IMR-90 (cell line): ENCODE data around the gene PKN3. TPM values are rescaled to one million over a fixed set of nuclear protein-coding genes. Genes with fewer than 3 reads are reported as not detected.

ENCODE experiments used
- ATAC-seq: fragments of 200-7000 bp; cut with Tn5 transposase; 2 replicates; pipeline ENCODE4 v1.9.1; 2020; ENCODE audit warnings: low read depth, mild to moderate bottlenecking, moderate library complexity
- BruUV-seq: library from RNA; stranded (reverse); fragments of 400-500 nt; replicated peaks from 2 replicates; lab custom pipeline; 2021; lab: Mats Ljungman, UMichigan
- CTCF ChIA-PET: fragments of 300-600 bp; formaldehyde crosslinking; extraction: SDS; loops from one replicate; lab custom pipeline; 2021; ENCODE audit warnings: antibody characterized with exemption; lab: Yijun Ruan, JAX
- POLR2A ChIA-PET: fragments of 300-600 bp; sonication (Branson Sonifier 250); formaldehyde crosslinking; loops from one replicate; lab custom pipeline; 2022; ENCODE audit warnings: antibody characterized with exemption; ENCODE audit not compliant: unreplicated experiment; lab: Charles Lee
- DNase-seq: peaks from one replicate; pipeline ENCODE4 v3.0.0; 2013
- H2AFZ ChIP-seq: replicated peaks from 2 replicates; pipeline ENCODE3; 2013; ENCODE audit warnings: low read length, mild to moderate bottlenecking; ENCODE audit not compliant: poor library complexity
- H2AK5ac ChIP-seq: 2 replicates; pipeline ENCODE4 v1.6.1; 2013; ENCODE audit warnings: low read depth, low read length, inconsistent platforms
- H2AK9ac ChIP-seq: replicated peaks from 2 replicates; pipeline ENCODE3; 2013; ENCODE audit warnings: mild to moderate bottlenecking, low read depth, low read length, moderate library complexity; ENCODE audit not compliant: poor library complexity
- H2BK120ac ChIP-seq: 2 replicates; pipeline ENCODE4 v1.6.1; 2013; ENCODE audit warnings: low read depth, low read length, inconsistent platforms
- H2BK15ac ChIP-seq: 3 replicates; pipeline ENCODE4 v1.6.1; 2013; ENCODE audit warnings: low read depth, low read length, inconsistent platforms
- H2BK20ac ChIP-seq: 2 replicates; pipeline ENCODE4 v1.6.1; 2013; ENCODE audit warnings: low read depth, mild to moderate bottlenecking, inconsistent platforms, low read length, moderate library complexity
- H2BK5ac ChIP-seq: 2 replicates; pipeline ENCODE4 v1.6.1; 2013; ENCODE audit warnings: mild to moderate bottlenecking, low read depth, low read length, inconsistent platforms; ENCODE audit not compliant: poor library complexity, severe bottlenecking
- H3K14ac ChIP-seq: replicated peaks from 2 replicates; pipeline ENCODE4 v1.6.1; 2013; ENCODE audit warnings: low read depth, low read length, inconsistent platforms
- H3K18ac ChIP-seq: 2 replicates; pipeline ENCODE4 v1.6.1; 2013; ENCODE audit warnings: low read depth, low read length, control low read depth
- H3K23ac ChIP-seq: 2 replicates; pipeline ENCODE4 v1.6.1; 2013; ENCODE audit warnings: low read depth, low read length, inconsistent platforms
- H3K27ac ChIP-seq: 2 replicates; pipeline ENCODE4 v1.5.1; 2013; ENCODE audit warnings: mild to moderate bottlenecking, control low read depth, low read length; ENCODE audit not compliant: insufficient read depth
- H3K27me3 ChIP-seq: 2 replicates; pipeline ENCODE4 v1.6.1; 2013; ENCODE audit warnings: low read length; ENCODE audit not compliant: control insufficient read depth, insufficient read depth
- H3K36me3 ChIP-seq: 2 replicates; pipeline ENCODE4 v1.6.1; 2013; ENCODE audit warnings: low read length, mixed read lengths; ENCODE audit not compliant: control insufficient read depth, insufficient read depth
- H3K4ac ChIP-seq: 2 replicates; pipeline ENCODE4 v1.6.1; 2013; ENCODE audit warnings: low read depth, low read length, inconsistent platforms
- H3K4me1 ChIP-seq: 2 replicates; pipeline ENCODE4 v1.6.1; 2013; ENCODE audit warnings: low read length, mixed read lengths; ENCODE audit not compliant: control insufficient read depth, insufficient read depth
- H3K4me2 ChIP-seq: 2 replicates; pipeline ENCODE4 v1.6.1; 2013; ENCODE audit warnings: low read depth, mild to moderate bottlenecking, control low read depth, low read length, moderate library complexity
- H3K4me3 ChIP-seq: 2 replicates; pipeline ENCODE4 v1.5.1; 2013; ENCODE audit warnings: low read depth, mild to moderate bottlenecking, control low read depth, low read length, moderate library complexity; ENCODE audit not compliant: insufficient read depth
- H3K56ac ChIP-seq: 2 replicates; pipeline ENCODE4 v1.6.1; 2013; ENCODE audit warnings: low read length, inconsistent platforms; ENCODE audit not compliant: insufficient read depth; ENCODE audit errors: extremely low read depth
- H3K79me1 ChIP-seq, 2 experiments: 2 replicates each; pipeline ENCODE4 v1.6.1; 2013; ENCODE audit warnings: low read length in 2 of 2, inconsistent platforms in 1 of 2, low read depth in 1 of 2
- H3K9ac ChIP-seq: 2 replicates; pipeline ENCODE4 v1.6.1; 2013; ENCODE audit warnings: low read depth, low read length, control low read depth
- H3K9me1 ChIP-seq: 2 replicates; pipeline ENCODE4 v1.6.1; 2013; ENCODE audit warnings: low read length, inconsistent platforms; ENCODE audit not compliant: insufficient read depth
- H3K9me3 ChIP-seq: 2 replicates; pipeline ENCODE4 v1.6.1; 2013; ENCODE audit warnings: low read length; ENCODE audit not compliant: control insufficient read depth, insufficient read depth
- H4K20me1 ChIP-seq: 2 replicates; pipeline ENCODE4 v1.6.1; 2013; ENCODE audit warnings: low read length, inconsistent platforms; ENCODE audit not compliant: insufficient read depth
- H4K5ac ChIP-seq: 2 replicates; pipeline ENCODE4 v1.6.1; 2013; ENCODE audit warnings: mild to moderate bottlenecking, low read depth, low read length, control low read depth
- H4K8ac ChIP-seq, 2 experiments: 2 replicates each; pipeline ENCODE4 v1.6.1; 2013; ENCODE audit warnings: low read depth in 2 of 2, low read length in 2 of 2, control low read depth in 1 of 2, inconsistent platforms in 1 of 2
- H4K91ac ChIP-seq: 2 replicates; pipeline ENCODE4 v1.6.1; 2013; ENCODE audit warnings: low read depth, low read length, inconsistent platforms; ENCODE audit not compliant: insufficient read depth
- BHLHE40 ChIP-seq: fragments of 150-350 bp; IDR thresholded peaks from 2 replicates; pipeline ENCODE4 v1.6.1; 2016; ENCODE audit warnings: mild to moderate bottlenecking, low read depth, low read length
- CEBPB ChIP-seq: IDR thresholded peaks from 2 replicates; pipeline ENCODE4 v1.6.1; 2012; ENCODE audit warnings: low read depth, low read length, improper control_type of control experiment
- CHD1 ChIP-seq: IDR thresholded peaks from 2 replicates; pipeline ENCODE4 v1.6.1; 2012; ENCODE audit warnings: low read depth, low read length, improper control_type of control experiment
- FOS ChIP-seq: fragments of 150-350 bp; IDR thresholded peaks from 2 replicates; pipeline ENCODE4 v1.6.1; 2016; ENCODE audit warnings: low read depth, low read length
- MAFK ChIP-seq: IDR thresholded peaks from 2 replicates; pipeline ENCODE4 v1.6.1; 2012; ENCODE audit warnings: low read depth, low read length, improper control_type of control experiment
- MAZ ChIP-seq: IDR thresholded peaks from 2 replicates; pipeline ENCODE4 v1.6.1; 2012; ENCODE audit warnings: low read depth, mild to moderate bottlenecking, low read length, improper control_type of control experiment, moderate library complexity, borderline replicate concordance
- MXI1 ChIP-seq: IDR thresholded peaks from 2 replicates; pipeline ENCODE4 v1.6.1; 2012; ENCODE audit warnings: low read depth, mild to moderate bottlenecking, low read length, moderate library complexity, borderline replicate concordance
- NFE2L2 ChIP-seq: fragments of 150-350 bp; IDR thresholded peaks from 2 replicates; pipeline ENCODE4 v1.6.1; 2016; ENCODE audit warnings: low read depth, mild to moderate bottlenecking, low read length
- POLR2A ChIP-seq: IDR thresholded peaks from 2 replicates; pipeline ENCODE4 v1.6.1; 2012; ENCODE audit warnings: mild to moderate bottlenecking, low read depth, low read length
- RAD21 ChIP-seq: IDR thresholded peaks from 2 replicates; pipeline ENCODE4 v1.6.1; 2012; ENCODE audit warnings: low read length, improper control_type of control experiment
- RCOR1 ChIP-seq: IDR thresholded peaks from 2 replicates; pipeline ENCODE4 v1.6.1; 2012; ENCODE audit warnings: mild to moderate bottlenecking, low read length, improper control_type of control experiment; ENCODE audit not compliant: insufficient replicate concordance
- RFX5 ChIP-seq: IDR thresholded peaks from 2 replicates; pipeline ENCODE4 v1.8.0; 2012; ENCODE audit warnings: low read depth, mild to moderate bottlenecking, low read length, moderate library complexity
- SMC3 ChIP-seq: fragments of 150-350 bp; IDR thresholded peaks from 2 replicates; pipeline ENCODE4 v1.6.1; 2016; ENCODE audit warnings: low read depth, mild to moderate bottlenecking, antibody characterized with exemption, low read length, moderate library complexity
- WGBS, 2 experiments: methylation state at CpG; one replicate each; pipeline versions ENCODE4 v1.1.5 to v1.1.7; 2013; ENCODE audit warnings: missing lambda C conversion rate in 2 of 2; ENCODE audit not compliant: insufficient read length in 1 of 2; ENCODE audit errors: extremely low coverage in 2 of 2; 5-methylcytosine and 5-hydroxymethylcytosine counted together
- dilution Hi-C: fragments of 300-500 bp; cut with HindIII; formaldehyde crosslinking; loops from one replicate; pipeline ENCODE4 v1.14.3; 2018; ENCODE audit warnings: low sequenced_read_pairs; ENCODE audit not compliant: unreplicated experiment
- in situ Hi-C: fragments of 300-500 bp; cut with MboI; formaldehyde crosslinking; loops from 3 replicates; pipeline ENCODE4 v1.14.3; 2019; ENCODE audit warnings: low sequenced_read_pairs, inconsistent platforms, mixed read lengths
- intact Hi-C: fragments of 100-400 bp; cut with micrococcal nuclease; formaldehyde crosslinking; loops from 2 replicates; pipeline ENCODE4 v1.10.0; 2022
- polyA plus RNA-seq, 3 experiments: library from polyadenylated mRNA; depleted of rRNA; stranded (reverse); fragments of >200 nt; gene quantifications; 2 replicates each; pipeline ENCODE4 v1.2.3, GENCODE V29; 2012; ENCODE audit warnings: low replicate concordance in 1 of 3
- total RNA-seq: library from RNA; depleted of rRNA; stranded (reverse); fragments of >200 nt; gene quantifications from 2 replicates; pipeline ENCODE4 v1.2.3, GENCODE V29; 2012
- TF ChIP-seq, protein P1 (sequence below): fragments of 150-350 bp; IDR thresholded peaks from 2 replicates; pipeline ENCODE4 v1.6.1; 2017; ENCODE audit warnings: mild to moderate bottlenecking, antibody characterized with exemption, low read length, low read depth
- TF ChIP-seq, protein P2 (sequence below): fragments of 150-350 bp; IDR thresholded peaks from 2 replicates; pipeline ENCODE4 v1.6.1; 2016; ENCODE audit warnings: low read depth, mild to moderate bottlenecking, low read length, moderate library complexity, borderline replicate concordance
- TF ChIP-seq, protein P3 (sequence below): conservative IDR thresholded peaks from 2 replicates; pipeline ENCODE4 v1.5.1; 2012; ENCODE audit warnings: mild to moderate bottlenecking, low read depth, low read length, improper control_type of control experiment

The PKN3 gene
- total and polyA plus RNA-seq, 2 of the 4 experiments (the other 2 are of a cell fraction), result 1.6 to 3.8 TPM

- no TSS peak for BruUV-seq
- H3K56ac ChIP-seq, result no peak overlapping the region
- WGBS, 2 experiments, result 90% methylated on average over 14 of the region's 23 CpGs; no CpG with 5 or more reads in 1 of the 2 experiments
- H4K5ac ChIP-seq, result no peak overlapping the region
- H2BK120ac ChIP-seq, result no peak overlapping the region
- no peak overlapping the region for H2BK5ac ChIP-seq
- H2AK5ac ChIP-seq, result no peak overlapping the region
- H3K18ac ChIP-seq, result no peak overlapping the region
- in situ Hi-C loops, result no loop called here
- H3K4me1 ChIP-seq, result no peaks in the 10 kb centered on the region
- no peak overlapping the region for H2AK9ac ChIP-seq
- no peak overlapping the region for H2BK15ac ChIP-seq
- no peak overlapping the region for H2AFZ ChIP-seq
- no peak overlapping the region for H3K14ac ChIP-seq
- no peak overlapping the region for H3K23ac ChIP-seq
- H3K36me3 ChIP-seq, result no peaks in the 10 kb centered on the region
- H3K27ac ChIP-seq, result no peak overlapping the region
- H3K4ac ChIP-seq, result no peak overlapping the region
- no peak overlapping the region for H4K91ac ChIP-seq
- H3K9ac ChIP-seq, result no peak overlapping the region
- ChIA-PET POLR2A (no interaction called here), CTCF (no interaction called here)
- DNase-seq, result no peak
- H4K20me1 ChIP-seq, result no peaks in the 10 kb centered on the region
- intact Hi-C loops, result no loop called here
- no peaks in the 10 kb centered on the region for H3K27me3 ChIP-seq
- dilution Hi-C loops, result no loop called here
- TF ChIP-seq CEBPB (no peak), NFE2L2 (no peak), POLR2A (no peak), SMC3 (no peak), RCOR1 (no peak), BHLHE40 (no peak), RFX5 (no peak), MXI1 (no peak), MAZ (no peak), RAD21 (no peak), CHD1 (no peak), FOS (no peak), MAFK (no peak)
- TF ChIP-seq, protein P1, sequence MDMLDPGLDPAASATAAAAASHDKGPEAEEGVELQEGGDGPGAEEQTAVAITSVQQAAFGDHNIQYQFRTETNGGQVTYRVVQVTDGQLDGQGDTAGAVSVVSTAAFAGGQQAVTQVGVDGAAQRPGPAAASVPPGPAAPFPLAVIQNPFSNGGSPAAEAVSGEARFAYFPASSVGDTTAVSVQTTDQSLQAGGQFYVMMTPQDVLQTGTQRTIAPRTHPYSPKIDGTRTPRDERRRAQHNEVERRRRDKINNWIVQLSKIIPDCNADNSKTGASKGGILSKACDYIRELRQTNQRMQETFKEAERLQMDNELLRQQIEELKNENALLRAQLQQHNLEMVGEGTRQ, result no peak
- TF ChIP-seq, protein P2, sequence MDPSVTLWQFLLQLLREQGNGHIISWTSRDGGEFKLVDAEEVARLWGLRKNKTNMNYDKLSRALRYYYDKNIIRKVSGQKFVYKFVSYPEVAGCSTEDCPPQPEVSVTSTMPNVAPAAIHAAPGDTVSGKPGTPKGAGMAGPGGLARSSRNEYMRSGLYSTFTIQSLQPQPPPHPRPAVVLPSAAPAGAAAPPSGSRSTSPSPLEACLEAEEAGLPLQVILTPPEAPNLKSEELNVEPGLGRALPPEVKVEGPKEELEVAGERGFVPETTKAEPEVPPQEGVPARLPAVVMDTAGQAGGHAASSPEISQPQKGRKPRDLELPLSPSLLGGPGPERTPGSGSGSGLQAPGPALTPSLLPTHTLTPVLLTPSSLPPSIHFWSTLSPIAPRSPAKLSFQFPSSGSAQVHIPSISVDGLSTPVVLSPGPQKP, result no peak
- TF ChIP-seq, protein P3, sequence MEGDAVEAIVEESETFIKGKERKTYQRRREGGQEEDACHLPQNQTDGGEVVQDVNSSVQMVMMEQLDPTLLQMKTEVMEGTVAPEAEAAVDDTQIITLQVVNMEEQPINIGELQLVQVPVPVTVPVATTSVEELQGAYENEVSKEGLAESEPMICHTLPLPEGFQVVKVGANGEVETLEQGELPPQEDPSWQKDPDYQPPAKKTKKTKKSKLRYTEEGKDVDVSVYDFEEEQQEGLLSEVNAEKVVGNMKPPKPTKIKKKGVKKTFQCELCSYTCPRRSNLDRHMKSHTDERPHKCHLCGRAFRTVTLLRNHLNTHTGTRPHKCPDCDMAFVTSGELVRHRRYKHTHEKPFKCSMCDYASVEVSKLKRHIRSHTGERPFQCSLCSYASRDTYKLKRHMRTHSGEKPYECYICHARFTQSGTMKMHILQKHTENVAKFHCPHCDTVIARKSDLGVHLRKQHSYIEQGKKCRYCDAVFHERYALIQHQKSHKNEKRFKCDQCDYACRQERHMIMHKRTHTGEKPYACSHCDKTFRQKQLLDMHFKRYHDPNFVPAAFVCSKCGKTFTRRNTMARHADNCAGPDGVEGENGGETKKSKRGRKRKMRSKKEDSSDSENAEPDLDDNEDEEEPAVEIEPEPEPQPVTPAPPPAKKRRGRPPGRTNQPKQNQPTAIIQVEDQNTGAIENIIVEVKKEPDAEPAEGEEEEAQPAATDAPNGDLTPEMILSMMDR, result no peak
- H3K4me2 ChIP-seq, result no peak overlapping the region
- H3K9me3 ChIP-seq, result no peaks in the 10 kb centered on the region
- no peak overlapping the region for H4K8ac ChIP-seq
- peaks cover 3% of the 10 kb centered on the region; the same call in 1 of the 2 replicates for H3K9me1 ChIP-seq
- no peak for ATAC-seq
- H2BK20ac ChIP-seq, result no peak overlapping the region
- H3K4me3 ChIP-seq, result no peak overlapping the region
- peaks cover 0 to 11% of the 10 kb centered on the region in 2 experiments; a peak in 2 of 4 replicates for H3K79me1 ChIP-seq
Observed at GRCh38 chr9:128706671-128707381, 4.5 kb downstream of the PKN3 start.
